Measurements from ENCODE around the gene SLC38A9. TPM values are rescaled to one million over a fixed set of nuclear protein-coding genes. Genes with fewer than 3 reads are reported as not detected.

Gene SLC38A9
- total RNA-seq, 4 donors from 2014 or later, result 19.5 to 44.2 (median 30.4) TPM

- TF ChIP-seq, protein P1, sequence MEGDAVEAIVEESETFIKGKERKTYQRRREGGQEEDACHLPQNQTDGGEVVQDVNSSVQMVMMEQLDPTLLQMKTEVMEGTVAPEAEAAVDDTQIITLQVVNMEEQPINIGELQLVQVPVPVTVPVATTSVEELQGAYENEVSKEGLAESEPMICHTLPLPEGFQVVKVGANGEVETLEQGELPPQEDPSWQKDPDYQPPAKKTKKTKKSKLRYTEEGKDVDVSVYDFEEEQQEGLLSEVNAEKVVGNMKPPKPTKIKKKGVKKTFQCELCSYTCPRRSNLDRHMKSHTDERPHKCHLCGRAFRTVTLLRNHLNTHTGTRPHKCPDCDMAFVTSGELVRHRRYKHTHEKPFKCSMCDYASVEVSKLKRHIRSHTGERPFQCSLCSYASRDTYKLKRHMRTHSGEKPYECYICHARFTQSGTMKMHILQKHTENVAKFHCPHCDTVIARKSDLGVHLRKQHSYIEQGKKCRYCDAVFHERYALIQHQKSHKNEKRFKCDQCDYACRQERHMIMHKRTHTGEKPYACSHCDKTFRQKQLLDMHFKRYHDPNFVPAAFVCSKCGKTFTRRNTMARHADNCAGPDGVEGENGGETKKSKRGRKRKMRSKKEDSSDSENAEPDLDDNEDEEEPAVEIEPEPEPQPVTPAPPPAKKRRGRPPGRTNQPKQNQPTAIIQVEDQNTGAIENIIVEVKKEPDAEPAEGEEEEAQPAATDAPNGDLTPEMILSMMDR (IDR thresholded peaks at IDR 0.05), result no peak
- TF ChIP-seq POLR2A (IDR thresholded peaks at IDR 0.05), result no peak
- H3K4me3 ChIP-seq (replicated peaks in 1 of 3), result no peak overlapping the region
- H3K36me3 ChIP-seq, result no peaks in the 10 kb centered on the region
- H3K27ac ChIP-seq, result peak overlapping the region; percentile 73 to 76 (median 74)
- no peak for DNase-seq
- H3K4me1 ChIP-seq, result peaks cover 33 to 47% of the 10 kb centered on the region in 2 donors
- H3K27me3 ChIP-seq, result no peaks in the 10 kb centered on the region
- intact Hi-C loops (cut with DNase I), result no loop called here
- H3K9me3 ChIP-seq, result no peaks in the 10 kb centered on the region
Observed at GRCh38 chr5:55634866-55635265, 77.3 kb downstream of the SLC38A9 start.

- Histone ChIP-seq H3K4me1 (peaks cover 33 to 47% of the 10 kb centered on the region in 2 donors), H3K27me3 (no peaks in the 10 kb centered on the region), H3K27ac (peak overlapping the region; percentile 73 to 76 (median 74)), H3K9me3 (no peaks in the 10 kb centered on the region), H3K36me3 (no peaks in the 10 kb centered on the region), H3K4me3 (replicated peaks in 1 of 3) (no peak overlapping the region)
- DNase-seq, result no peak
- intact Hi-C loops (cut with DNase I), result no loop called here
- TF ChIP-seq, protein P1 (IDR thresholded peaks at IDR 0.05), result no peak
- no peak for TF ChIP-seq POLR2A (IDR thresholded peaks at IDR 0.05)
- 13 to 26% methylated on average over 1 of the region's 1 CpG for WGBS, 2 donors
Observed at GRCh38 chr5:55634209-55634805, 77.8 kb downstream of the SLC38A9 start.

GRCh38 chr5:55633574-55634208, 78.4 kb downstream of the SLC38A9 start:
- 17 to 18% methylated on average over 4 of the region's 4 CpGs for WGBS, 2 donors
- Histone ChIP-seq H3K4me3 (replicated peaks in 1 of 3) (no peak overlapping the region), H3K4me1 (peaks cover 32 to 45% of the 10 kb centered on the region in 2 donors), H3K36me3 (no peaks in the 10 kb centered on the region), H3K9me3 (no peaks in the 10 kb centered on the region), H3K27ac (peak overlapping the region; percentile 73 to 76 (median 74)), H3K27me3 (no peaks in the 10 kb centered on the region)
- TF ChIP-seq, protein P1 (IDR thresholded peaks at IDR 0.05), result no peak
- no peak for TF ChIP-seq POLR2A (IDR thresholded peaks at IDR 0.05)
- intact Hi-C loops (cut with DNase I), result no loop called here
- peak; percentile 55 to 61 for DNase-seq

GRCh38 chr5:55629815-55630214, 82.3 kb downstream of the SLC38A9 start:
- H3K27me3 ChIP-seq, result no peaks in the 10 kb centered on the region
- TF ChIP-seq POLR2A (IDR thresholded peaks at IDR 0.05), result no peak
- TF ChIP-seq, protein P1 (IDR thresholded peaks at IDR 0.05), result no peak
- no peaks in the 10 kb centered on the region for H3K36me3 ChIP-seq
- no peak overlapping the region for H3K27ac ChIP-seq
- no peak overlapping the region for H3K4me3 ChIP-seq (replicated peaks in 1 of 3)
- intact Hi-C loops (cut with DNase I), result no loop called here
- no peak for DNase-seq
- WGBS, 2 donors, result 61 to 76% methylated on average over 5 of the region's 5 CpGs
- peaks cover 13 to 22% of the 10 kb centered on the region in 2 donors for H3K4me1 ChIP-seq
- no peaks in the 10 kb centered on the region for H3K9me3 ChIP-seq

DNA sequence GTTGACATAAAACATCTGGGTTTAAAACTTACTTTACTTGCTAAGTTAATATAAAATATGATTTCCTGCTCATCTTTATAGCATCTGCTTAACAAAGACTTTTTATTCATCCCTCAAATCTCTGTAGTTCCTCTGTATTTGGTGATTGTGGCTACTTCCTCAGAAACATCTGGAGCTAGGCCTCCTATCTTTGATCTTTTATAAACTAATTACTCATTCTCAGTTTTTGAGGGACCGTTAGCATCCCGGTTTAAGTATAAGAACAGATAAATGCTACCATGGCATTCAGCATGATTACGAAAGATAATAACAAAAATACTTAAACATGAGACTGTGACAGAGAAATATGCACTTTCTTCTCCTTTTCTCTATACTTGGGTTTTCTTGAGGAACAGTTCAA, 85.3 kb downstream of the SLC38A9 start:
- H3K9me3 ChIP-seq, result no peaks in the 10 kb centered on the region
- intact Hi-C loops (cut with DNase I), result no loop called here
- H3K27ac ChIP-seq, result no peak overlapping the region

More for the DNA sequence above, 85.3 kb downstream of the SLC38A9 start:
- Histone ChIP-seq H3K4me3 (replicated peaks in 1 of 3) (no peak overlapping the region), H3K27me3 (no peaks in the 10 kb centered on the region), H3K36me3 (no peaks in the 10 kb centered on the region), H3K4me1 (no peaks in the 10 kb centered on the region)
- no peak for DNase-seq
- whole genome bisulfite sequencing, 2 donors, result 85% methylated on average over 3 of the region's 3 CpGs
- TF ChIP-seq POLR2A (IDR thresholded peaks at IDR 0.05), result no peak
